Endothelial cell of umbilical vein (primary cell): Measurements from ENCODE around the gene OST4. TPM values are rescaled to one million over a fixed set of nuclear protein-coding genes. Genes with fewer than 3 reads are reported as not detected.

Source experiments
- BruUV-seq: library from RNA; stranded (reverse); fragments of 400-500 nt; replicated peaks from 2 replicates; lab custom pipeline; 2021; lab: Mats Ljungman, UMichigan
- CTCF ChIA-PET: fragments of 300-600, 350-600 bp; sonication (Branson Sonifier 250); formaldehyde crosslinking; loops from one replicate; lab custom pipeline; 2021; ENCODE audit warnings: antibody characterized with exemption, inconsistent platforms; lab: Charles Lee
- POLR2A ChIA-PET: fragments of 300-600, 350-600 bp; sonication (Branson Sonifier 250); formaldehyde crosslinking; loops from one replicate; lab custom pipeline; 2021; ENCODE audit warnings: antibody characterized with exemption, inconsistent platforms; lab: Charles Lee
- DNase-seq: peaks from one replicate; pipeline ENCODE4 v3.0.0-alpha.2; 2011; ENCODE audit warnings: low read depth, low spot score
- FAIRE-seq: peaks from 2 replicates; lab custom pipeline; 2011; peaks lifted over from hg19 to GRCh38; lab: Jason Lieb, UNC
- H2AFZ ChIP-seq: 2 replicates; pipeline ENCODE4 v1.6.0; 2012; ENCODE audit warnings: low read depth, low read length, control low read depth, inconsistent platforms
- H3K27ac ChIP-seq: 2 replicates; pipeline ENCODE4 v1.5.1; 2011; ENCODE audit warnings: low read depth, mild to moderate bottlenecking, control low read depth, low read length, moderate library complexity; ENCODE audit not compliant: insufficient read depth
- H3K27me3 ChIP-seq, 2 experiments: 2 replicates each; pipeline versions ENCODE4 v1.6.0 to v1.6.1; 2011; ENCODE audit warnings: low read length in 2 of 2, mixed read lengths in 1 of 2; ENCODE audit not compliant: control insufficient read depth in 2 of 2, insufficient read depth in 2 of 2
- H3K36me3 ChIP-seq, 2 experiments: 2 replicates in 1 of 2; 3 replicates in 1 of 2; pipeline ENCODE4 v1.5.1; 2011; ENCODE audit warnings: low read length in 2 of 2, mild to moderate bottlenecking in 1 of 2, moderate library complexity in 1 of 2; ENCODE audit not compliant: control insufficient read depth in 2 of 2, insufficient read depth in 2 of 2; ENCODE audit errors: extremely low read depth in 1 of 2
- H3K4me1 ChIP-seq: 3 replicates; pipeline ENCODE4 v1.5.1; 2011; ENCODE audit warnings: mild to moderate bottlenecking, low read length; ENCODE audit not compliant: control insufficient read depth, insufficient read depth; ENCODE audit errors: extremely low read depth
- H3K4me2 ChIP-seq: 2 replicates; pipeline ENCODE4 v1.6.1; 2011; ENCODE audit warnings: low read length, control low read depth, mixed read lengths; ENCODE audit not compliant: insufficient read depth
- H3K4me3 ChIP-seq, 3 experiments: fragments of 200-600 bp in 1 of 3; sonication (generic), shearing (Covaris generic) in 1 of 3; replicated peaks in 1 of 3; 2 replicates each; pipeline ENCODE4 v1.5.1; 2011 to 2016; ENCODE audit warnings: control low read depth in 3 of 3, low read length in 3 of 3, mild to moderate bottlenecking in 2 of 3, inconsistent platforms in 1 of 3, low read depth in 1 of 3, moderate library complexity in 1 of 3; ENCODE audit not compliant: insufficient read depth in 1 of 3
- H3K79me2 ChIP-seq: 2 replicates; pipeline ENCODE4 v1.6.0; 2012; ENCODE audit warnings: low read length, inconsistent platforms; ENCODE audit not compliant: control insufficient read depth, insufficient read depth
- H3K9ac ChIP-seq: replicated peaks from 2 replicates; pipeline ENCODE3; 2011; ENCODE audit warnings: low read length, control low read depth; ENCODE audit not compliant: insufficient read depth; ENCODE audit errors: extremely low read depth
- H3K9me1 ChIP-seq: replicated peaks from 3 replicates; pipeline ENCODE4 v1.6.0; 2011; ENCODE audit warnings: mild to moderate bottlenecking, low read length; ENCODE audit not compliant: control insufficient read depth, insufficient read depth; ENCODE audit errors: extremely low read depth
- H3K9me3 ChIP-seq: replicated peaks from 2 replicates; pipeline ENCODE4 v1.5.1; 2012; ENCODE audit warnings: low read length, inconsistent platforms; ENCODE audit not compliant: control insufficient read depth, insufficient read depth
- H4K20me1 ChIP-seq: replicated peaks from 2 replicates; pipeline ENCODE3; 2011; ENCODE audit warnings: mild to moderate bottlenecking, low read length; ENCODE audit not compliant: control insufficient read depth, insufficient read depth; ENCODE audit errors: extremely low read depth
- CTCF ChIP-seq, 2 donors: IDR thresholded peaks; 1 replicate in 1 of 2; 2 replicates in 1 of 2; pipeline ENCODE4 v1.5.1; 2011; ENCODE audit warnings: low read length in 2 of 2, mild to moderate bottlenecking in 2 of 2, moderate library complexity in 2 of 2, control low read depth in 1 of 2, inconsistent platforms in 1 of 2, low read depth in 1 of 2; ENCODE audit not compliant: insufficient read depth in 1 of 2; ENCODE audit errors: extremely low read depth in 1 of 2
- EZH2 ChIP-seq: IDR thresholded peaks from 2 replicates; pipeline ENCODE4 v1.6.1; 2012; ENCODE audit warnings: borderline replicate concordance, low read depth, mild to moderate bottlenecking, moderate library complexity, low read length, inconsistent platforms; ENCODE audit not compliant: severe bottlenecking
- FOS ChIP-seq: IDR thresholded peaks from 2 replicates; pipeline ENCODE4 v1.6.1; 2011; ENCODE audit warnings: mild to moderate bottlenecking, low read length, moderate library complexity, borderline replicate concordance; ENCODE audit not compliant: insufficient read depth
- GATA2 ChIP-seq: IDR thresholded peaks from 2 replicates; pipeline ENCODE4 v1.7.0; 2011; ENCODE audit warnings: low read depth, mild to moderate bottlenecking, moderate library complexity, mixed read lengths, low read length; ENCODE audit not compliant: insufficient read length, insufficient read depth
- JUN ChIP-seq: IDR thresholded peaks from 2 replicates; pipeline ENCODE4 v1.6.1; 2011; ENCODE audit warnings: borderline replicate concordance, low read depth; ENCODE audit not compliant: insufficient read length, insufficient read depth
- MAX ChIP-seq: IDR thresholded peaks from 2 replicates; pipeline ENCODE4 v1.6.1; 2011; ENCODE audit not compliant: insufficient read depth, insufficient read length
- MYC ChIP-seq: IDR thresholded peaks from one replicate; pipeline ENCODE4 v1.6.1; 2011; ENCODE audit warnings: mild to moderate bottlenecking, low read depth, low read length
- POLR2A ChIP-seq: IDR thresholded peaks from 2 replicates; pipeline ENCODE4 v1.6.1; 2012; ENCODE audit warnings: low read depth, mild to moderate bottlenecking, control low read depth, low read length
- POLR2AphosphoS5 ChIP-seq: IDR thresholded peaks from 2 replicates; pipeline ENCODE4 v1.6.1; 2012; ENCODE audit warnings: low read depth, mild to moderate bottlenecking, control low read depth, low read length, moderate library complexity; ENCODE audit not compliant: insufficient read depth
- dilution Hi-C: fragments of 300-500 bp; cut with MboI; formaldehyde crosslinking; loops from one replicate; pipeline ENCODE4 v1.15.0; 2019; ENCODE audit warnings: low sequenced_read_pairs; ENCODE audit not compliant: extremely low pct_ligation_motif_present
- intact Hi-C: fragments of 100-400 bp; cut with micrococcal nuclease; formaldehyde crosslinking; loops from one replicate; pipeline ENCODE4 v1.10.0; 2022
- polyA plus RNA-seq, 4 experiments: library from polyadenylated mRNA; depleted of rRNA in 3 of 4; stranded (reverse) in 3 of 4; unstranded in 1 of 4; fragments of >200 nt; gene quantifications; 2 replicates each; pipeline versions ENCODE4 v1.2.1 to v1.2.3, GENCODE V29; 2011 to 2012; ENCODE audit warnings: missing spikeins in 1 of 4
- total RNA-seq: library from RNA; stranded (reverse); gene quantifications from 2 replicates; pipeline ENCODE4 v1.2.3, GENCODE V29; 2021

OST4 gene
- total and polyA plus RNA-seq, 2 donors (not counting 3 experiments of a cell fraction or from before 2014, with no cell fraction given): 415 to 1,189 TPM

- FAIRE-seq: no peak
Observed at GRCh38 chr2:27065128-27065527, 6.3 kb downstream of the OST4 start.

GRCh38 chr2:27060323-27060722 is 11.1 kb downstream of the OST4 start:
- no peaks in the 10 kb centered on the region for H3K27me3 ChIP-seq
- TF ChIP-seq POLR2AphosphoS5 (no peak), POLR2A (no peak), EZH2 (no peak), FOS (no peak), CTCF (IDR thresholded peaks at IDR 0.05; ENCODE audit: extremely low read depth in 1 of 2, insufficient read depth in 1 of 2, low read depth in 1 of 2, low read length in 2 of 2) (no peak), MAX (no peak), JUN (no peak), GATA2 (no peak), MYC (no peak)
- no TSS peak for BruUV-seq
- ChIA-PET CTCF (interaction anchor here (0.6 to 2.1 kb wide), 4 partner anchors 11 to 220 kb away, joined by 3 to 7 read pairs (median 5); partner anchors contain the start of gene OST4), POLR2A (no interaction called here)
- no peak overlapping the region for H2AFZ ChIP-seq
- H3K36me3 ChIP-seq: peaks cover 0 to 18% of the 10 kb centered on the region in 2 experiments
- FAIRE-seq: no peak
- no peak overlapping the region for H3K9ac ChIP-seq
- H3K4me3 ChIP-seq: no peak overlapping the region
- H3K79me2 ChIP-seq: no peaks in the 10 kb centered on the region
- no peaks in the 10 kb centered on the region for H3K9me3 ChIP-seq
- peaks cover 19% of the 10 kb centered on the region for H3K4me1 ChIP-seq
- no peaks in the 10 kb centered on the region for H4K20me1 ChIP-seq
- no peak overlapping the region for H3K27ac ChIP-seq
- H3K9me1 ChIP-seq: no peaks in the 10 kb centered on the region
- DNase-seq: no peak
- H3K4me2 ChIP-seq: no peak overlapping the region
- dilution Hi-C loops: no loop called here
- intact Hi-C loops: no loop called here

More at GRCh38 chr2:27065128-27065527, 6.3 kb downstream of the OST4 start:
- no peak overlapping the region for H3K27ac ChIP-seq
- no peaks in the 10 kb centered on the region for H3K9me1 ChIP-seq
- H3K4me3 ChIP-seq: no peak overlapping the region
- H3K27me3 ChIP-seq: no peaks in the 10 kb centered on the region
- peaks cover 13 to 28% of the 10 kb centered on the region in 2 experiments for H3K36me3 ChIP-seq
- H3K9me3 ChIP-seq: no peaks in the 10 kb centered on the region
- H3K79me2 ChIP-seq: peaks cover 22% of the 10 kb centered on the region
- H2AFZ ChIP-seq: no peak overlapping the region
- H3K4me1 ChIP-seq: peaks cover 24% of the 10 kb centered on the region
- DNase-seq: no peak
- no peaks in the 10 kb centered on the region for H4K20me1 ChIP-seq
- intact Hi-C loops (no loop called here), dilution Hi-C loops (no loop called here)
- ChIA-PET CTCF (interaction anchor here (1.2 kb wide), 1 partner anchor 15 kb away, joined by 3 read pairs; no protein-coding TSS in a partner anchor), POLR2A (no interaction called here)
- no TSS peak for BruUV-seq
- TF ChIP-seq EZH2 (no peak), FOS (no peak)
- no peak overlapping the region for H3K4me2 ChIP-seq
- H3K9ac ChIP-seq: no peak overlapping the region
